HUDEP-2 (cell line): ENCODE data around the gene ACSBG1.

ENCODE experiments used
- DNase-seq, 76 experiments: peaks; one replicate each; lab custom pipeline; 2025; ENCODE audit not compliant: unreplicated experiment in 76 of 76; lab: John Stamatoyannopoulos, UW

Gene ACSBG1

DNA sequence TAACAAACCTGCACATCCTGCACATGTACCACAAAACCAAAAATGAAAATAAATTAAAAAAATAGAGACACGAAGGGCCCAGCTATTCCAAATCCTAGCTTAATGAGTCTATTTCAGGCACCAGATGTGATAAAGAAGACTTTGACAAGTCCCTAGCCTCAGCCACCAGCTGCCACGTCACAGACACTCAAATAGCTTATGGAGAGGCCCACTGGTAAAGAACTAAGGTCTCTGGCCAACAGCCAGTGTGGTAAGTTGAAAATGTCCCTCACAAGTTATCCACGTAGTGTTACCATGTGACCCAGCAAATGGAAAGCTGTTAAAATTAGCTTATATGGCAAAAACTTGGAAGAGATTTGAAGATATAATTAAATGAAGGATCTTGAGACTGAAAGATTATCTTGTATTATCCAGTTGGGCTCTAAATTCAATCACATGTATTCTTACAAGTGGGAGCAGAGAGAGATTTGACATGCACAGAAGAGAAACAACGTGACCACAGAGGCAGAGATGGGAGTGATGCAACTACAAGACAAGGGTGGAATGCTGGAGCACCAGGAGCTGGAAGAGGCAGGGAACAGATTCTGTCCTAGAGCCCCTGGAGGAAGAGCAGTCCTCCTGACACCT is 10.9 kb downstream of the ACSBG1 start:
- DNase-seq = no peak

DNA sequence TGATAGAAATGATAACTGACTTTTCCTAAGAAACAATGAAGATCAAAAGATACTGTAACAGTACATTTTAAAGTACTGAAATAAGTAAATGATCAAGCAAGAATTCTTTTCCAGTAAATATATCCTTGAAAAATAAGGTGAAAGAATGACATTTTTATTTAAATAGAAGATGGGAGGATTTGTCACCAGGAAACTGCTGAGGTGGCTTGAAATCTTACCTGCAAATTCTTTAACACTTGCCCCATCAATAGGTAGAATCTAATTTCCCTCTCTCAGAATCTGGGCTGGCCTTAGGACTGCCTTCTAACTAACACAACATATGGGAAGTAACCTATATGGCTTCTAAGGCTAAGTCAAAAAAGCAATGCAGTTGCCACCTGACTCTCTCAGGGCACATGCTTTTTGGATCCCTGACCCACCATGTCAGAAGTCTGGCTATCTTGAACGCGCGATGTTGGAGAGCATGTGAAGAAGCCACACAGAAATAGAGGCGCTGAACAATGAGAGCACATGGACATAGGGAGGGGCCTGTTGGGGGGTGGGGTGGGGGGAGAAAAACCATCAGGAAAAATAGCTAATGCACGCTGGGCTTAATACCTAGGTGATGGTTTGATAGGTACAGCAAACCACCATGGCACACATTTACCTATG is 11.5 kb downstream of the ACSBG1 start:
- no peak for DNase-seq

DNA sequence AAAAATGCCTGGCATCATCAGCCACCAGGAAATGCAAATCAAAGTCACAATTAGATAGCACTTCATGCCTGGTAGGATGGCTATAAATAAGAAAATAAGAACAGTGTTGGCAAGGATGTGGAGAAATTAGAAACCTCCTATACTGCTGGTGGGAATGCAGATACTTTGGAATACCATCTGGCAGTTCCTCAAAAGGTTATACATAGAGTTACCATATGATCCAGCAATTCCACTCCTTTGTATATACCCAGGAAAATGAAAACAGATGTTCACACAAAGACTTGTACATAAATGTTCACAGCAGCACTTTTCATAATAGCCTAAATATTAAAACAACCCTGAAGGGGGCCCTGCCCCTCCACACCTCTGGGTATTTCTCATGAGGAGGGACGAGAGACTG is 13.7 kb downstream of the ACSBG1 start:
- DNase-seq = no peak

DNA sequence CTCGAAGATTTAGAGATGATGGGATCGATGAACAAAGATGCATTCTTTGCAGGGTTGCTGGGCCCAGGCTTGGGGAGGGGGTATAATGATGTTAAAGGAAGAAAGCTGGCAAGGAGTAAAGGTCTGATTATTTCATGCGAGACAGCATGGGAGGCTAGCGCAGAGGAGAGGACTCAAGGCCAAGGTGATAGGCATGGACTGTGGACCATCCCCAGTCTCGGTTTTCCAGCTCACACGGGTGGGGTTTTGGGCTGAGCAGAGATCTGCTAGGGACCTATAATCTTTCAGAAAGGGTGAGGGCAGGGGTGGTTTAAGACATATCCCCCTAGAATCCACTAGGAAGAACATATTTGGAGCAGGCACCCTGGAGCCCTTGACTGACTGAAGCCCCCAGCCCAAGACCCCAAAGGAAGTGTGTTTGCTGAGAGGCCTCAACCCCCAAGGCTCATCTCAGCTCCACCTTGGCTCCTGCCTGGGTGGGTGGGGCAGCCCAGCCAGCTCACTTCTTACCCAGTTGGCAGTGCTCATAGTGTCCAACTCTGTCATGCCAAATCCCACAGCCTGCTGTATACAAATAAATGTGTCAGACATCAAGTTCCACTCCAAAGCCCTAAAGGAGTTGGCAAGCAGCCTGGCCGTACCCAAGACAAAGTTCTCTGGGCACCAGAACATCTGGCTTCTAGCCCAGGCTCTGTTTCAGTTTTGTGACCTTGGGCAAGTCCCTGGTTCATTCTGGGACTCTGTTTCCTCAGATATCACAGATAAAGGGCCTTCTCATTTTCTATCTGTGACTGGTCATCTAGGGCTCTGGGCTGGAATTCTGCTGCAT is 17.9 kb downstream of the ACSBG1 start:
- DNase-seq = peak in 71 of 76 experiments; percentile 13 to 87 (median 59)

DNA sequence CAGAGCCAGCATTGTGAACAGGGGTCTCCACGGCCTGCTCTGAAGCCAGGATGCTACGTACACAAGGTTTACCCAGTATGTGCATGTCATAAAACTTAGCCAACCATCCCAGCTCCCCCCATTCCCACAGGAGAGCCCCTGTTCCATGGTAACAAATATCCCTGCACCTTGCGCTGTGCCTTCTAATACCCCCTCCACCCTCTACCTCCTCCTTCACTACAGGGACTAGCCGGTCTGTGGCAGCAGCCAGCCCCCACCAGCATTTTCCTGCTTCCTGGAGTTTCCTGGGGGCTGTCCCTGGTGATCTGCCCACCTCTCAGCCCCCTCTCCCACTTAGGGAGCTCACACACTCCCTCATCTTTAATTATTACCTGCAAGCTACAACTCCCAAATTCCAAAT is 20.4 kb downstream of the ACSBG1 start:
- no peak for DNase-seq

DNA sequence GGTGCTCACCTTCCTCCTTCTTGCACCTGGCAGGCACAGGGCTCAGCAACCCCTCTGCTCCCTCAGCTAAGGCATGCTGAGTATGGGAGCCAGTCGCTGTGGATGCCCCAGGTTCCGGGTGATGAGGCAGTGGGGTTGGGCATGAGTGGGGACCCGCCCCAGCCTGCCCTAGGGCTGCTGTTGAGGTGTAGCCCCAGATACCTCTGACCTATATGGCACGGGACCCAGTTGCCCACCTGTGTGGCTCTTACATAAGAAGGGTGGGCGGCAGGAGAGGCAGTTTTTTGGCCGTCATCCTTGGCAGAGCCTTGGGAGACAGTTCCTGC is 21.0 kb downstream of the ACSBG1 start:
- DNase-seq = no peak

DNA sequence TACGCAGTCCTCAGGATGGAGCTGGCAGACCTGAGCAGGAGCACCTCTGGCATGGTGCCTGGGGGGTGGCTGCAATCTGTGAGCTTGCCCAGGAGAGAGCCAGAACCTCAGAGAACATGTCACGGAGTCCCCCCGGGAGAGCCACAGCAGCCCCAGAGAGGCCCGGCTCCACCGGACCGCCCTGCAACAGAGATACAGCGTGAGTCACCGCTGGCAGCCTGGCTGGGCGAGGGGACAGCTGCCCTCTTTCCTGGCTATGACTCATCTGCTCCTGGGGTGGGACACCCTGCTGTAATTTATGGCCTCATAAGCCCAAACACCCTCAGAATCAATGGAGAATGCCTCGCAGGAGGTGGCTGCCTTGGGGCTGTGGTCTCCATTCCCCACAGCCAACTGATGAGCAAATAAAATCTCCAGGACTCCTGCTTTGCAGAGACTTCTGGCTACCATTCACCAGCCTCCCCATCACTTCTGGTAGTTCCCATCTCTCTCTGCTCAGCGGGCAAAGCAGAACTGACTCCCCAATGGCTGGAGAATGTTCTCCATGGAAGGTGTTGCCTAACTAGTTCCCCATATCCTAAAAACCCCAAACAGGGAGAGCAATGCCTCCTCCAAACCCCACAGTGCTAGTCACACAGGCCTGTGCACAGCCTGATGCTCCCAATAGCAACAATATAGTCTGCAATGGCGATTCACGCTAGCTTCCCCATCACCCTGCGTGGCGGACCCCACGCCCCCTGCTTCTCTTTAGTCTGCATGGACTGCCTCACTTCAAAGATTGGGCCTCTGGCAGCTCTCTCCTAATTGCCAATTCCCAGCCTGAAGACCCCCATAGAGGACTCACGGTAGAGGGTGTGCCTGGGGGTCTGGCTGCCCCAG is 21.6 kb downstream of the ACSBG1 start:
- peak in 66 of 76 experiments; percentile 10 to 82 (median 54) for DNase-seq

DNA sequence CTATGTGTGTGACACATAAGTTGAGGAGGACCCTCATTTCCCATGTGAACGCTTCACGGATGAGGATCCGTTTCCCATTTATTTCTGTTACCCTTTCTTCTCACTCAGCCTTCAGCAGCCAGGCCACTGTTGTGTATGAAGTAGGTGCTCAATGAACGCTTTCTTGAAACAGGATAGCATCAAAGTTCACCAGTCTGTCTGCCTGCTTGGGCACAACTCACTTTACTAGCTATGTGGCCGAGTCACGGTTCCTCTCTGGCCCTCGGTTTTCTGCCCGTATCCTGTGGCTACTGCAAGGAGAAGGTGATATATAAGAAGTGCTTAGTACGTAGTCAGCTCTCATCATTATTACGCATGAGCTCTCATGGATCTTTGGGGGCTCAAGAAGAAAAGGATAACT is 22.4 kb downstream of the ACSBG1 start:
- DNase-seq = no peak

DNA sequence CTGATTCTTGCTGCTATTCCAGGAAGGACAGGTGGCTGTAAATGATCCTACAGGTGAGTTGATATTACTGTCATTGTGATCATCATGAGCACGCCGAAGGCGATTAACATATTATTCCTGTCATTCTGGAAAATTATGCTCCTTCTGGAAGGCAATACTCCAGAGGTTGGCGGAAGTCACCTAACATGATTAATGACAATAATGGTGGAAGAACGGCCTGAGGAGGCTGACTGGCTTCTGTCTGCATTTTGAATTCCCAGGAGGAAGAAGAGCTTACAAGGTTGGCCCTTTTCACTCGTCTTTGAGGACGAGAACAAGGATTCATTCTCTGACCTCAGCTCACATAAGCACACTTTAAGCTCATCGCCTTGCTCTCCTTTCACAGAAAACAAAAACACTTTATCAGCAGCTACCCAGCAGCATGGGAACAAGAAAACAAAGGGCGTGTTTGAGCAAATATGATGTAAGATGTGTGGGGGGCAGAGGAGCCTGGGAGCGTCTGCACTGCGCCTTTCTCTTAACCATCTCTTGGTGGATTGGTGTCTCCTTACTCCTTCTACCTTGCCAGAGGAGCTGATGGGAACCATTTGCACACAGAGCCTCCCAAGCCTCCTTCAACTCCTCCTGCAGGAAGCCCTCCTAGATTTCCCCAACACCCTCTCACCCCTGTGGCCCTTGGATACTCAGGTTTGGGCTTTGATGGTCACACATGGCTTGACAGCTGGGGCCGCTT is 23.0 kb downstream of the ACSBG1 start:
- peak in 8 of 76 experiments; percentile 4 to 37 (median 22) for DNase-seq

DNA sequence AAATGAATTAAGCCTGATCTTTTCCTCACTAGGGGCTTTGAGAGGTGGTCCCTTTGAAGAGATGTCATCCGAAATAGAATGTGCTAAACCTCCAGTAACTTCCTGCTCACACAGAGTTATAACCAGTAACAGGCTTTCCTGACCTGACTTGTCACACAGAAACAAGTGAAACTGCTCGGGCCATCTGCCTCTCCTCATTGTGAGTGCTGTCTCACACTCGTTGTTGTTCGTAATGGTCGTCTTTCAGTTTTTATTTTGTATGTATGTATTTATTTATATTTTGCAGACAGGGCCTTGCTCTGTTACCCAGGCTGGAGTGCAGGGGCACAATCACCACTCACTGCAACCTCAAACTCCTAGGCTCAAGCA is 24.0 kb downstream of the ACSBG1 start:
- no peak for DNase-seq

DNA sequence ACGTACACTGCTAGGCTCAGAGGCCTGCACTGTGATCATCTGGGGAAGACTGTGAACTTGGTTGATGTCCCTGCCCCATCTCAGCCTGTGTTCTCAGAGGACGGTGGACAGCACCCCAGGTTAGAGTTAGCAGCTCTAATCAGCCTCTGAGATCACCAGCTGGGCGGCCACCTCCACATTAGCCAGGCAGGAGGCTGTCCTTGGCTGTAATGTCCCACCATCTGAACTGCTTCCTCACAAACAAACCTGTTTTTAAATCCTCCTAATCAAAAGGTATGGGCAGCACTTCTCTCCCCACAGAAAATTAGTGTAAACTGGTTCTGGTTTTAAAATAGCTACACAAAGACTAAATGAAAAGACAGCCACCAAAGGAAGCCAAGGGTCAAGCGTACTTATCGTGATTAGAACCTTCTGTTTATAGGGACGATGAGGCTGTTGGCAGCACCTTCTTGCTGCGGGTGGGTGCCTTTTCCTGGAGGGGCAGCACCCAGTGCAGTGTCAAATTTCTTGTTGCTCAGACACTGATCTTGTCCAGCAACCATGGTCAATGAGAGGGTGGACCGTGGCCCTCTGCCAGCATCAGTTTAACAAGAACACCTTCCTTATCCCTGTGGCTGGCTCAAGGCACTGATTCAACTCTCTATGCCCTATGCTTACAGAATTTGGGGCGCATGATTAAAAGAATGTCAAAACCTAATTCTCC is 24.6 kb downstream of the ACSBG1 start:
- DNase-seq = no peak

DNA sequence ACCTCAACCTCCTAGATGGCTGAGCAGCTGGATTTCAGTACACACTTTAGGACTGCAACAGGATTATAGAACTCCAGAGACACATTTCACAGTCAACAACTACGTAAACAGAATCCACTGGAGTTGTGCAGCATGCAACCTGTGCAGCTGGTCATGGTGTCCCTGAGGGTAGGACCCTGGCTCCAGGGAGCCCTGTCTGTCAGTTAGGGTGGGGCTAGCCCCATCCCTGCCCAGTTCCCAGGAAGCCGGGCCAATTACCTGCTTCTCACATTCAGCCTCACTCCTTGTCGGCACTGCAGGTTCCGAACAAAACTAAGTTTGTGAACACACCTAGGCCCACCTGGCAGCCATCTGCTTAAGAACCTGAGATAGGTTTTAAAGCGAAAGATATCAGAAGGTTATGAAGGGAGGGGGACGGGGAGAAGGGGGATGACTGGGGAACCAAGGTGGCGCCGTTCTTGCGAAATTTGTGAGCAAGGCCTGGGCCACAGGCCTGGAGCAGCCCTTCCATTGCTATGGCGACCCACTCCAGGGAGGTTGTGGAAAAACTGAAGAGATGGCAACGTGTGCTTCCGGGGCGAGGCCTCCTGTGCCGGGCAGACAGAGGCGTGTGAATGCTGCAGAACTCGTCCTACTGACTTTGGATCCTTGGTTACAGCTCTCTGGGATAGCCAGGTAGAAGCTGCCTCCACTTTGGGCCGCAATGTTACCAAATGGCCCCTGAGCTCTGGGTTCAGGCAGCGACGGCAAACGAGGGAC is 25.3 kb downstream of the ACSBG1 start:
- DNase-seq = no peak

DNA sequence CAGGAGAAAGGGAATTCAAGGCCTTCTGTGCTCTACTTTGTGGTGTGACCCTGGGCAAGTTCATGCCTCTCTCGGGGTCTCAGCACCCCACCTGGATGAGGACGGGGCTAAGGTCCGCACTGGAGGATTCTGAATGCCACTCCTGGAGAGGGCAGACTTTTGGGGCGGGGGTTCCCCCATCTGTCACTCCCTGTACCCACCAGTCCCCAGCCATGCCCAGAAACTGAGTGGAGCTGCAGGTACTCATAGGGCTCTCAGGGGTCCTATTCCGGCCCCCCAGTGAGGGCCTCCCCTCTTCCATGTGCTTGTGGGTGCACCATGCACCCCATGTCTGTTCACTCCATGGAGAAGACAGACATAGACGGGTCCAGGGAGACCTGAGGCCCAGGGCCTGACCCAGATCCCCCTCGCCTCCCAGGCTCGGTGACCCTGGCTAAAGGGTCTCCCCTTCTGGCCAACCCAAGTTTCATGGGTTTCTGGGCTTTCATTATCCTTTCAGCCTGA is 26.0 kb downstream of the ACSBG1 start:
- no peak for DNase-seq

DNA sequence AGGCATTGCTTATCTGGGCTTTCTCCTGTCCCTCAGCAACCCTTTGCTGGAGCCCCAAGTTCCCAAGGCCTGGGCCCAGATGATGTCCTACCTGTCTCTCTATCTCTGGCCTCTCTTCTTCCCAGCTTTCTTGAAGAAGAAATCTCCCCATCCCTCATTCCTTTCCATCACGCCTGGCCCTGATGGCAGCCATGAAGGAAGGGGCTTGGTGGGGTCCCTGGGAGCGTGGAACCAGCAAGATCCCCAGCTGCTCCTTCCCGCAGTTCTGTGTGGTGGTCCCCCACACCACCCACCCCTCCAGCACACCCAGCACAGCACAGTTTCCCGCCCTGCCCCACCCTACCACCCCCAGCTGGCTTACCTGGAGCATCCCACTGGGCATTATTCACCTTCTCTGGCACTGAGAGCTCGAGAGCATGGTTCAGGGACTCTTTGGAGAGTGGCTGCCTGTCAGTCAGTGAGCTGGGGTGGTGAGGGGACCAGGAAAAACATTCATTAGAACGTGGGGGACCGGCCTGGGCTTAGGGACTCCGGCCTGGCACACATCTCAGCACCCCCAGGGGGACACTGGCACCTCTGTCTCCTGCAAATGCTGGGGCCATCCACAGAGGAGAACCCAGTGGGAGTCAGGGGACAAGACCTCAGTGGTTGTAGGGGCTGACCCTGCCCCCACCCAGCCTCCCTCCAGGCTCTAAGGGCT is 26.6 kb downstream of the ACSBG1 start:
- DNase-seq = no peak

DNA sequence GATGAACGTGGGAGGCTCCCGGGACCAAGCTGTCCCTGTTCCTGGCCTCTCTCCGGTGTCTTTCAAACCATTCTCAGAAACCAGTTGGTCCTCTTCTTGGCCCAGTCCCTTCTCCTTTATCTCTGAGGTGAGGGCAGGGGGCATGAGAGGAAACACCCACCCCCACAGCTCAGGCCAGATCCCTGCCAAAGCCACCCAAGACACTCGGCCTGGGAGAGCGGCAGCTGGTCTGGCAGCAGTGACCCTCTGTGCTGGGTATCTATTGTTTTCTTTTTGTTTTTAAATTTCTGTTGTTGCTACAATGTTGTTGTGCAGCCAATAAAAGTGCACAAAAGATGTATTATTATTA is 27.3 kb downstream of the ACSBG1 start:
- DNase-seq = no peak

DNA sequence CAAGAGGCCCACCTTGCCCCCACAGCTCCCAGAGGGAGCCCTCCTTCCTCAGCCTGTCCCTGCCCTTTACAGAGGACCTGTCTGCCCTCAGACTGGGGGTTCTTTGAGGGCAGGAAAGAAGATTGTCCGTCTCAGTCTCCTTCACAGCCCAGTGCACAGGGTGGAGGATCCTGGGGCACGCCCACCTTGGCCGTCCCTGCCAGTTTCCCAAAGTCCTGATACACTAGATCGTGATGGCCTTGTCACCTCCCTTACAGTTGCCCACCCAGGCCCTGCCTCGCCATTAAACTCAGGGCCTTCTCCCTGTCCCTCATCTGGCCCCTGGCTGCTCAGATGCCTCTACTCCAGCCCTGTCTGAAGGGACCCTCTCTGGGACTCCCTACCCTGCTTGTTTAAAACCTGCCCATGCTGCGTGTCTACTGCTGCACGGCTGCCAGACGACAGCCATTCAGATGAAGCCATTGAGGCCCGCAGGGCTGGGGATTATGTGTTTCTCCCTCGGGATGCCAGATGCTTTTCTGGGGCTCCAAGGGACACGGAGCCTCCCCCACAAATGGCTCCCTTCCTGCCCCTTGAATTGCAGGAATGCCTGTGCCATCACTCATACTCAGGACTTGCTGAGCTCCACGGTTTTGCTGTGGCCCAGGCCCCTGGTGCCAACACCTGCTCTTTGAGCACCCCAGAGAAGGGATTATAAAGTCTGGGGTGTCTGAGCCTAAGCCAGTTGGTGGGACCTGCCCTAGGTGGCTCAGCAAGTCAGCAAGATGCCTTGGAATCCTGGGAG is 27.8 kb downstream of the ACSBG1 start:
- DNase-seq = no peak

DNA sequence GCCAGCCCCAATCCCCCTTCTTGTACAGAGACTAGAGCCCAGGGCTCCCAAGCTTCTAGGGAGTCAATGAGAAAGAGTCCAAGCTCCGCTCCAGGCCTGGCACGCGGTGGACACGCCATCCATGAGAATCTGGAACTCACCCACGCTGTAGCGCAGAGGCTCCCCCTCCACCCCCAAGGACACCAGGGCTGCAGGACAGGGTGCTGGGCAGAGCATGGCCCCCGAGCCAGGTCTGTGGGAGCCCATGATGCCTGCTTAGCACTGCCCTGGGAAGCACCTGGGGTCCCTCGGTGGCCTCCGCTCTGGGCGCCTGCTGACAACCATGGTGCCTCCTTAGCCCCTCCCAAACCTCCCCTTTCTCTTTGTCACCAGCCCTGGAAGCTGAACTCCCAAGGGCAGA is 28.5 kb downstream of the ACSBG1 start:
- no peak for DNase-seq

DNA sequence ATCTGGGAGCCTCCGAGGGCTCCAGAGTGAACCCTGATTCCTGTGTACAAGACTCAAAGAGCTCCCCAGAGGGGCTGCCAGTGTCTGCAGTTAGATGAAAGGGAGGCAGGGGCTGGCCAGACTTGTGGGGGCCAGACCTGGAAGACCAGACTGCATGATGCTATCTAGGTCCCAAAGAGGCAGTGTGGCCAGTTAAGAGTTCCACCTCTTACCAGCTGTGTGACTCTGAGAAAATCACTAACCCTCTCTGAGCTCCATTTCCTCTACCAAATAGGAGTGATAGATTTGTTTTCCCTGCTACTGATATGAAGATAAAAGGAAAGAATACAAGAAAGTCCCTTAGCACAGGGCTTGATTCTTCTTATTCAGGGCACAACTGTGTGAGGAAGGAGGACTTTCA is 29.0 kb downstream of the ACSBG1 start:
- DNase-seq = no peak
